Stimulated activated CD8-positive, alpha-beta memory T cell treated with anti-CD3 and anti-CD28 coated beads, Interleukin-12 subunit alpha, Interleukin-12 subunit beta, amount 100 ng/mL, for 24 hours (primary cell): ENCODE measurements around the gene ASIC5.
"Not testable (repeated sequence)": the region's sequence is repeated elsewhere in the genome, so short reads cannot be mapped to it uniquely, and the experiment has no call there.

ENCODE experiments used
- DNase-seq: peaks from one replicate; pipeline ENCODE4 v3.0.0-alpha.2; 2020; ENCODE audit errors: extremely low read depth

Gene ASIC5

GRCh38 chr4:155800685-155801343, 65.3 kb downstream of the ASIC5 start:
- DNase-seq: no peak

GRCh38 chr4:155799794-155800123, 66.3 kb downstream of the ASIC5 start:
- no peak for DNase-seq

GRCh38 chr4:155799116-155799793, 66.8 kb downstream of the ASIC5 start:
- no peak for DNase-seq

GRCh38 chr4:155797581-155797980, 68.5 kb downstream of the ASIC5 start:
- DNase-seq: not testable (repeated sequence)

GRCh38 chr4:155795991-155796390, 70.1 kb downstream of the ASIC5 start:
- no peak for DNase-seq

GRCh38 chr4:155794589-155795236, 71.4 kb downstream of the ASIC5 start:
- no peak for DNase-seq

- no peak for DNase-seq
Observed at GRCh38 chr4:155789982-155790381, 76.1 kb downstream of the ASIC5 start.

GRCh38 chr4:155789391-155789790, 76.7 kb downstream of the ASIC5 start:
- no peak for DNase-seq

- no peak for DNase-seq
Observed at GRCh38 chr4:155787113-155787710, 78.9 kb downstream of the ASIC5 start.

- no peak for DNase-seq
Observed at GRCh38 chr4:155785828-155786227, 80.2 kb downstream of the ASIC5 start.

- DNase-seq: no peak
Observed at GRCh38 chr4:155784637-155785036, 81.4 kb downstream of the ASIC5 start.

- DNase-seq: no peak
Observed at GRCh38 chr4:155781249-155781831, 84.7 kb downstream of the ASIC5 start.

- no peak for DNase-seq
Observed at GRCh38 chr4:155780775-155781174, 85.3 kb downstream of the ASIC5 start.
